Activated naive CD4-positive, alpha-beta T cell treated with anti-CD3 and anti-CD28 coated beads, Interleukin-2, amount 50 U/mL, for 72 hours (primary cell): ENCODE measurements around the gene TOB2. TPM values are rescaled to one million over a fixed set of nuclear protein-coding genes. Genes with fewer than 3 reads are reported as not detected.
A peak's percentile ranks its signal among the peaks of the same experiment; 100 is the strongest.

Experiments
- ATAC-seq, 2 donors: fragments of 150-1000 bp; cut with Tn5 transposase; 2 replicates each; pipeline ENCODE4 v1.10.0; 2021; ENCODE audit warnings: mild to moderate bottlenecking in 2 of 2, moderate library complexity in 2 of 2
- DNase-seq, 2 donors: peaks; one replicate each; pipeline ENCODE4 v3.0.0; 2021 to 2022; ENCODE audit warnings: low spot score in 2 of 2
- H3K27ac Mint-ChIP-seq, 2 donors: one replicate each; pipeline ENCODE4 v1.8.0; 2022; ENCODE audit warnings: mild to moderate bottlenecking in 2 of 2, mixed read lengths in 2 of 2
- H3K36me3 Mint-ChIP-seq, 2 donors: one replicate each; pipeline ENCODE4 v1.8.0; 2022; ENCODE audit warnings: mixed read lengths in 2 of 2
- H3K9me3 Mint-ChIP-seq, 2 donors: one replicate each; pipeline ENCODE4 v1.8.0; 2022; ENCODE audit warnings: mixed read lengths in 2 of 2
- total RNA-seq, 2 donors: library from RNA; stranded (reverse); gene quantifications; one replicate each; pipeline ENCODE4 v1.2.3, GENCODE V29; 2022

TOB2 gene, protein sequence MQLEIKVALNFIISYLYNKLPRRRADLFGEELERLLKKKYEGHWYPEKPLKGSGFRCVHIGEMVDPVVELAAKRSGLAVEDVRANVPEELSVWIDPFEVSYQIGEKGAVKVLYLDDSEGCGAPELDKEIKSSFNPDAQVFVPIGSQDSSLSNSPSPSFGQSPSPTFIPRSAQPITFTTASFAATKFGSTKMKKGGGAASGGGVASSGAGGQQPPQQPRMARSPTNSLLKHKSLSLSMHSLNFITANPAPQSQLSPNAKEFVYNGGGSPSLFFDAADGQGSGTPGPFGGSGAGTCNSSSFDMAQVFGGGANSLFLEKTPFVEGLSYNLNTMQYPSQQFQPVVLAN
- 10 to 100 TPM; 28.1 to 29.9 TPM for total RNA-seq

GRCh38 chr22:41446639-41447434 lies at the start of gene TOB2:
Gene TOB2, minus strand, starts transcription at chr22:41446801. Its CDS starts 9,456 bp downstream, at chr22:41437345.
- DNase-seq (peak; percentile 96 to 97), ATAC-seq (peak; percentile 65 to 69)
- Mint-ChIP-seq H3K9me3 (no peaks in the 10 kb centered on the region), H3K27ac (peak within 1 kb of the TSS; percentile 96 to 99), H3K36me3 (peaks cover 17 to 21% of the 10 kb centered on the region in 2 donors)

DNA sequence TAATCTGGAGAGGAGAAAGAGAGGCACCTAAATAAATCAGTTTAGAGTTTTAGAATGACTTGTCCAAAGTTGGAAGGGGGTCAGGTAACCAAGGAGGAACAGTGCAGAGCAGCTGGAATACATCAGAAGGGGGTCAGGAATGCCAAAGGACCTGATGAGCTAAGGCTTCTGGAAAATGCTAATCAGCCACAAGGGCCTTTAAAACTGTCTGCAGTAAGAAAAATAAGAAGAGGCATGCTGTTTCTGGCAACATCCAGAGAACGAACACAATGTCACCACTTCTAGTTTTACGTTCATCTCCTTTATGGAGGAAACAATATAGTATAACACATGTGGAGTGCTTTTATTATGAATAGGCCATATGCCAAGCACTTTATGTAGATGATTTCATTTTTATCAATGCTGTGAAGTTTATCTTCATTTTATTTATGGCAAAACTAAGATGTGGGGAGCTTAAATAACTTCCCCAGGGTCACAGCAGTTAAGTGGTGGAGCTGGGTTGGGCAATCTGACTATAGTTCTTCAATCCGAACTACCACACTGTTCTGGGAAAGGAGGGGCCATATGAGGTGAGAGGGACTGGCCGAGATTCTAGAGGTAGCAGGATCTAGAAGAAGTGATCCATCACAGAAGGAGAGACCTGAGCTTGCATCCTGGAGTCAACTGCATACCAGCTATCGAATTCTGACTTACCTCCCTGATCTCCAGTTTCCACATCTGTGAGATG lies 44.9 kb upstream of the TOB2 start:
- H3K36me3 Mint-ChIP-seq: no peaks in the 10 kb centered on the region
- ATAC-seq (no peak), DNase-seq (no peak)
- peak overlapping the region; percentile 23 to 51 for H3K27ac Mint-ChIP-seq
- no peaks in the 10 kb centered on the region for H3K9me3 Mint-ChIP-seq

GRCh38 chr22:41488596-41489385 lies 42.2 kb upstream of the TOB2 start:
- no peak for DNase-seq
- Mint-ChIP-seq H3K27ac (peak overlapping the region in 1 of 2 donors; percentile 78), H3K9me3 (no peaks in the 10 kb centered on the region), H3K36me3 (no peaks in the 10 kb centered on the region)
- no peak for ATAC-seq

GRCh38 chr22:41488076-41488475 lies 41.5 kb upstream of the TOB2 start:
- DNase-seq (no peak), ATAC-seq (no peak)
- no peak overlapping the region for H3K27ac Mint-ChIP-seq
- no peaks in the 10 kb centered on the region for H3K9me3 Mint-ChIP-seq
- no peaks in the 10 kb centered on the region for H3K36me3 Mint-ChIP-seq

- Mint-ChIP-seq H3K36me3 (no peaks in the 10 kb centered on the region), H3K9me3 (no peaks in the 10 kb centered on the region), H3K27ac (peak overlapping the region; percentile 4 to 70)
- DNase-seq: no peak
- ATAC-seq: no peak
Observed at GRCh38 chr22:41487037-41487935, 40.7 kb upstream of the TOB2 start.

DNA sequence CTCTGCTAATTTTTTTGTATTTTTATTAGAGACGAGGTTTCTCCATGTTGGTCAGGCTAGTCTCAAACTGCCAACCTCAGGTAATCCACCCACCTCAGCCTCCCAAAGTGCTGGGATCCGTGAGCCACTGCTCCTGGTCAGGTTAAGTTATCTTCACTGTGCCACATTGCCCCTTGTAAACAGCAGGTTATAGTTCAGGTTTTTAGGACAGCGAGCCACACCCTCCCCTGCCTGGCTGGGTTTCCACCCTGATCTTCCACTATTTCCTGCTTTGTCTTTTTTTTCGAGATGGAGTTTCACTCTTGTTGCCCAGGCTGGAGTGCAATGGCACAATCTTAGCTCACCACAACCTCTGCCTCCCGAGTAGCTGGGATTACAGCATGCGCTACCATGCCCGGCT lies 38.4 kb upstream of the TOB2 start:
- Mint-ChIP-seq H3K27ac (no peak overlapping the region), H3K9me3 (no peaks in the 10 kb centered on the region), H3K36me3 (no peaks in the 10 kb centered on the region)
- ATAC-seq: no peak
- DNase-seq: no peak

DNA sequence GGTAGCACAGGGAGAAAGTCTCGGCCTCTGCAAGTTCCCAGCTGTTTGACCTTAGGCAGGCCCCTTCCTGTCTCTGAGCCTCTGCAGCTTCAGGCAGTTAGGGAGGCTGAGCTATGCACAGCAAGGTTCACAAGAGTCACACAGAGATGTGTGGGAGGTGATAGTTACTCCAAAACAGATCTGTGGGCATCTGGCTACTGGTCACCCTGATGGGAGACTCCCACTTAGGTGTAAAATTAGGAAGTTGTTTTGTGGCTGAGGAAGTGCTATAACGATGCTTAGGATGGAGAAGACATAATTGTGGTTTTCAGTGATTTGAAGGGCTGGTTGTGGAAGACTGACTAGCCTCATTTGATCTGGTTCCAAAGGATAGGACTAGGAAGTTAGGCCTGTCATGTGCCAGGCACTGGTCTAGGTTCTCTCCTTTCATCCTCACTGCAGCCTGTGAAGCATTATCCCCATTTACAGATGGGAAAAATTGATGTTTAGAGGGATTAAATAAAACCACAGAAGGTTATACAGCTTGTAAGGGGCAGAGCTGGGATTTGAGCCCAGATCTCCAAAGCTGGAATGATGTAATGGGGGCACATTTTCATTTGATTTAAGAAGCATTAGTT lies 35.8 kb upstream of the TOB2 start:
- ATAC-seq (peak in 1 of 2 donors; percentile 37), DNase-seq (no peak)
- Mint-ChIP-seq H3K36me3 (no peaks in the 10 kb centered on the region), H3K9me3 (no peaks in the 10 kb centered on the region), H3K27ac (peak overlapping the region; percentile 26 to 60)

DNA sequence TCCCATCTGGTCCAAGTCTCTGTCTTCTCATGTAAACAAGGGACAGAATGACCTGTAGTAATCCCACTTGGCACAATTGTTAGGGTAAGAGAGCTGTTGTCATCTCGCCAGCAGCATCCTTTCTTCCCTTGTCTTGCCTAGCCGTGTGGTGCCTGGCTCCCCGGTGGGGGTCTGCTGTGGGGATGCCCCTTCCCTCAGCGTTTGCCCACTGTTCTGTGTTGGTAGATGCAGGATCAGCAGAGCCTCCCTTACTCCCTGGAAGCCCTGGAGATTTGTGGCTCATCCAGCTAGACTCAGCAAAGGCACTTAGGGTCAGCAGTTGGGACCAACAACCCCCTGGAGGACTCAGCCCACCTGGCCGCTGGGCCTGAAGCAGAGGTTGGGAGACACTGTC lies 35.3 kb upstream of the TOB2 start:
- ATAC-seq (no peak), DNase-seq (no peak)
- H3K27ac Mint-ChIP-seq: peak overlapping the region; percentile 26 to 60
- no peaks in the 10 kb centered on the region for H3K9me3 Mint-ChIP-seq
- no peaks in the 10 kb centered on the region for H3K36me3 Mint-ChIP-seq

- ATAC-seq (no peak), DNase-seq (no peak)
- H3K27ac Mint-ChIP-seq: peak overlapping the region; percentile 26 to 60
- H3K36me3 Mint-ChIP-seq: no peaks in the 10 kb centered on the region
- H3K9me3 Mint-ChIP-seq: no peaks in the 10 kb centered on the region
Observed at GRCh38 chr22:41481131-41481830, 34.7 kb upstream of the TOB2 start.

GRCh38 chr22:41480397-41480735 lies 33.8 kb upstream of the TOB2 start:
- DNase-seq: no peak
- Mint-ChIP-seq H3K27ac (peak overlapping the region; percentile 25 to 75), H3K9me3 (no peaks in the 10 kb centered on the region), H3K36me3 (no peaks in the 10 kb centered on the region)
- ATAC-seq: no peak

- Mint-ChIP-seq H3K27ac (peak overlapping the region in 1 of 2 donors; percentile 60), H3K36me3 (no peaks in the 10 kb centered on the region), H3K9me3 (no peaks in the 10 kb centered on the region)
- ATAC-seq (no peak), DNase-seq (no peak)
Observed at GRCh38 chr22:41479671-41480396, 33.2 kb upstream of the TOB2 start.

DNA sequence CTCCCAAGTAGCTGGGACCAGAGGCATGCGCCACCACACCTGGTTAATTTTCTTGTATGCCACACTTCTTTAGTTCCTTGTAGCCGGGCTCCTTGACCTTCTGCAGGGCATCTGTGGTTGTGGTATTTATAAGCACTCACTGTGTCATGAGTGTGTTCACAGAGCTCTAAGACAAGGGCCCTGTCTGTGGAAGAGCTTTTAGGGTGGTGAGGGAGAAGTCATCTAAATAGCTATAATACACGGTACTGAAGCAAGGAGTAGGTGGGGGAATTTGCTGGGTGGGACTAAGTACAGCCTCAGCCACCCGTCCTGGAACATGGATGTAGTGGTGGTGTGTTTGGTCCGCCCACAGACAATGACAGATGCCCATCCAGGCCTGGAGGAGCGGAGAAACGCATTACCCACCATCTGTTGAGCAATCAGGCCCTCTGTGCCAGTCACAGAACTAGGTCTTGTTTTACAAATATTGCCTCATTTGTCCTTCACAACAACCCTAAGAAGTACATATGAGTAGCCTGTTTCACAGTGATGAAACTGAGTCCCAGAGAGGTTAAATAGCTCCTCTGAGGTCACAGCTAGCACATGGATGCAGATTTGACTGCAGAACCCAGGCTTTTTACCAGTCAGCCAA lies 32.4 kb upstream of the TOB2 start:
- H3K36me3 Mint-ChIP-seq: no peaks in the 10 kb centered on the region
- H3K9me3 Mint-ChIP-seq: no peaks in the 10 kb centered on the region
- H3K27ac Mint-ChIP-seq: no peak overlapping the region
- DNase-seq (no peak), ATAC-seq (peak; percentile 13 to 39)

DNA sequence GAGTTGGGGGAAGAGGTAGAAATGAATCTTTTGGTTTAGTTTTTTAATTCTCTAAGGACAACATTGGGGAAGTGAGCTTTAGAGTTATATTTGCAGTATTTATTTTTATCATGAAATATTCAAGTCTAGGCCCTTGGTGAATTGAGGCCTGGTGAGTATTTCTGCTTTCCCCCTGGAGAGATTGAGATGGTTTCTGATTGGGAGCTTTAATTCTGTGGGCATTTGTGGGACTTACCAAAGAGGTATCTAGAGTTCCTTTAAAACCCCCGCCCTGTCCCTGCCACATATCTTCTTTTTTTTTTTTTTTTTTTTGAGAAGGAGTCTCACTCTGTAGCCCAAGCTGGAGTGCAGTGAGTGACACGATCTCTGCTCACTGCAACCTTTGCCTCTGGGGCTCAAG lies 31.9 kb upstream of the TOB2 start:
- Mint-ChIP-seq H3K9me3 (no peaks in the 10 kb centered on the region), H3K27ac (no peak overlapping the region), H3K36me3 (no peaks in the 10 kb centered on the region)
- DNase-seq (no peak), ATAC-seq (no peak)
